GM21737 (cell line): ENCODE results near the gene SCO1.
"Not testable (repeated sequence)": the region's sequence is repeated elsewhere in the genome, so short reads cannot be mapped to it uniquely, and the experiment has no call there.

Experiments used
- ATAC-seq: cut with Tn5 transposase; IDR thresholded peaks from one replicate; pipeline ENCODE4 v1.9.1; 2021; ENCODE audit warnings: mild to moderate bottlenecking, moderate library complexity; ENCODE audit not compliant: unreplicated experiment

Gene SCO1

DNA sequence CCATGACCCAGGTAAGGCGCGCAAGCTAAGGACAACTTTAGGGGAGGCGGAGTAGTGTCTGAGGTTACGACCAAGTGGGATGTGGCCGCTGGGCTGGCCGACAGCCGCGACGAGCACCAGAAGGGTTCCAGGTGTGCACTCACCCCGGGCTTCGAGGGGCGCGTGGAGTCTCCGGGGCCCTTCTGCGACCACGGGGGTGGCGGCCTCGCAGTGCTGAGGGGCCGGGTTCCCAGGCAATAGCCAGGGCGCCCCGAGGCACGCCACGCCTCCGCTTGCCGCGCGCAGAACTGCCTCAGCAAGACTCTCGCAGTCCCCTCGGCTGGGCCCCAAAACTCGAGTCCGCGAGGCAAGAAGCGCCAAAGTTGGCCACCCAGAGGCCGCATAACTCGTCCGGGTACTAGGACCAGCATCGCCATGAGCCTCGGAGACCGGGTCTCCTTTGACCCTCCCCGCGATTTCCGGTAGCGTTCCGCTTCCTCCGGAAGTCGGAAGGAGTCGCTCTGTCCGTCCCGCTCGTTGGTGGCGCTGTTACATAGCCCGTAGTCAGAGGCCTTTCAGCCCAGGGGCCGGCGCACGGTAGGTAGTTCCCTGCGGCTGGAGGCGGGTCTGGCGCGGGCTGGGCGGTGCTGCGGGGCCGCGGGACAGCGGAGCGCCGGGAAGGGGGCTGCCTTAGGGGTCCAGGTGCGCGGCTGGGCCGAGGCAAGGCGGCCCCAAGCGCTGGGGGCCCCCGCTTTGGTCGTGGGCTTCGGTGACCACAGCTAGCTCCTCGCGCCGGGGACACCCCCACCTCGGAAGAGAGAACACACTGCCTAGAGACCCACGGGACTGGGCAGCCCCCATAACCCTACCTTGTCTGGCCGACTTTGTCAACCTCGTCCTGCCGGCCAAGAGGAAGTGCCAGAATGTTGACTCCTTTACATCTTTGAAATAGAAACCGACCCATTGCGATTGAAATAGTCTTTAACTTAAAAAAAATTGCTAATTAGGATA is at the start of gene SCO1, which contains the start of gene ADPRM:
SCO1 (minus strand) TSS at position 442 of the 990 bp plus-strand sequence; CDS start at position 416, 26 bp downstream.
ADPRM (plus strand) TSS at position 503 of the 990 bp plus-strand sequence. CDS start 7,333 bp downstream, outside the sequence.
- peak; percentile 93 for ATAC-seq

DNA sequence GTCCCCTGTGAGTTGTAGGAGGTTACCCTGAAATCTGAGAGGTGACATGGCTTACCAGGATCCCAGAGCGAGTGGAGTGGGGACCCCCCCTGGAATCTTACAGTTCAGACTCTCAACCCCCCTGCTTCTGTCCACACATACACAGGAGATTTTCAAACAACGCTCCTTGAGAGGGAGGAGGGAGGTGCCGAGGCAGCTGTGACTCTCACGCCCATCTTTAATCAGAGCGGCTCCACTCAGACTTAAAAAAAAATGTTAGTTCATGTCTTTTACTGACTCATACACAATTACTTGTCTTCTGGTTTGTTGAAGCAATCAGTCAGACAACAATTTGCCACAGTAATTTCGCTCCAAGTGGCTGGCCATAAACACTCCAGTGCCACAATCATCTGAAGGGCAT is 47.9 kb upstream of the SCO1 start:
- ATAC-seq = no peak

DNA sequence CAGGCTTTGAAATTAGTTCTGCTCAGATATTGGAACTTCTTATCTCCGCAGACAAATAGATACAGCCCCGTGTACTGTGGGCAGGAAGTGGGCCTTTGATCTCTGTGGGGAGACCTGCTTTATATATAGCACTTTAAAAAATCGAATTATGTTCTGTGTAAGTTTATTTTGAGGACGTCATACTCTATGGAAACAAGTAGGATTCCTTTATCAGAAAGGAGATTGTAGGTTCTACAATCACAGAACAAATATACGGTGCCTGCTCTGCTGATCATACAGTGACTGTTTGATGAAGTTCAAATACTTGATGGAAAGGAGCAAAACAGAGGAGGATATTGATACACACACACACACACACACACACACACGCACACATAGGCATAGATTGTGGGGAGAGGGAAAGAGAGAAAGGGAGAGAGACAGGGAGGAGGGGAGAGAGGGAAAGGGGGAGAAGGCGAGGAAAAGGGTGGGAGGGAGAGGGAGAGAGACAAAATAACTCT is 47.2 kb upstream of the SCO1 start:
- no peak for ATAC-seq

DNA sequence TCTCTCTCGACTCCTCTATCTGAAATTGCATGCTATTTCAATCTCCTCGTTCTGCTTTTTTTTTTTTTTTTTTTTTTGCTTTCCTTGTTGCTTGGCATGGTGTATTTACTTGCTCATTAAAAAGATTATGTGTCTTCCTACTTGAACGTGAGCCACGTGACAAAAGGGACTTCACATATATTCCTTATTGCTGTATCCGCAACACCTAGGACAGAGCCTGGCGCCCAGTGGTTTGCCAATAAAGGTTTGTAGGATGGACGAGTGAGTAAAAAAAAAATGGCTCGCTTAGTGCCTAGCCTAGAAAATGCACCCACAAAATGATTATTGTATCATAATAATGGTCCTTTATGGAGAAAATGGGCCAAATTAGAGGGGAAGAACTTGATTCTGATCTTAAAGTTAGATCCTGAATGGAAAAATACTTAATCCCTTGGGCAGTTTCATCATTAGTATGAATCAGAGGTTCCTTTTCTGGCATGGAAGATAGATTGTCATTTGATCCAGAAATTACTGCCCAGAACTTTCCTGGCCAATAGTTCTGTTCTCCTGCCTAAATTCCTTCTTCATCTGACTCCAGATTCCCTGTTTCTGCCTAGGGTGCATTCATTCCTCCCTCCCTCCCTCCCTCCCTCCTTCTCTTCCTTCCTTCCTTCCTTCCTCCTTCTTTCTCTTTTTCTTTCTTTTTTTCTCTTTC is 46.1 kb upstream of the SCO1 start:
- ATAC-seq = no peak

DNA sequence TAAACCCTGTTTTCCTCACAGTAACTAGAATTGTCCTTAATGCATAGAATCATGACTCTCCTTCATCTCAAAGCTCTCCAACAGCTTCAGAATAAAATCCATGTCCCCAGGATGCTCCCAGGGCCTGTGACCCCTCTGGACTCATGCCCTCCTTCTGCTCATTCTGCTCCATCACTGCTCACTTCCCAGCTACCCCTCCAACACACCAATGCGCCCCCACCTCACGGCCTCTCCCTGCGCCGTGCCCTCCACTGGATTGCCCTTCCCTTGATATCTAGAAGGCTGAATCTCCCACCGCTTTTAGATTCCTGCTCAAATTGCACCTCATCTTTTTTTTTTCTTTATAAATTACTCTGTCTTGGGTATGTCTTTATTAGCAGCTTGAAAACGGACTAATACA is 45.1 kb upstream of the SCO1 start:
- no peak for ATAC-seq

DNA sequence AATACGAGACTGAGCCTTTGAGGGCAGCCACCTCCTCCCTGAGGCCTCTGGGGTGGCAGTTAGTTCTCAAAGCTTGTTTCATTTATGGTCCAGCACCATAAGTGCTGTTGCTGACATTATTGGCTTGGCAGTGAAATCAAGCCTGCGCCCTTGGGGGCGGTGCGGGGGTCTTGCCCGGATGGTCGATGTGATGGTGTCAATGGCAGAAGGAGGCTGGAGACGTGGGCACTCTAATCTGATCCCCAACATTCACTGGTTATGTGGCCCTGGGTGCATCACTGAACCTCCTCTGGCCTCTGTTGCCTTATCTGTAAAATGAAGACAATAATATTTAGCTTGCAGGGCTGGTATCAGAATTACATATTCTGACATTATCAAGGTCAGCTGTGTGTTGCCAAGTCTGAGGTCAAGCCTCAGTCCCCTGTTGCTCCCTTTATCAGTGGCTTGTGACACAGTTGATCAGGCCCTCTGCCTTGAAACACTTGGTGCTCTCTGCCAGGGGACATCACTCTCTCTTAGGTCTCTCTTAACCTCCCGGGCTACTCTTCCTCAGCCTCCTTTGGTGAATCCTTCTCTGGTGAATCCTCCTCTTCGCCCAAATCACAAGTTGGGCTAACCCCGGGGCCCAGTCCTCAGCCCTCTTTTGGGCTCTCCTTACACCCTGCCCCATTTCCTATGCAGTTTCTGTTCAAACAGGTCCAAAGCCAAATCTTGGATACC is 44.2 kb upstream of the SCO1 start:
- no peak for ATAC-seq

DNA sequence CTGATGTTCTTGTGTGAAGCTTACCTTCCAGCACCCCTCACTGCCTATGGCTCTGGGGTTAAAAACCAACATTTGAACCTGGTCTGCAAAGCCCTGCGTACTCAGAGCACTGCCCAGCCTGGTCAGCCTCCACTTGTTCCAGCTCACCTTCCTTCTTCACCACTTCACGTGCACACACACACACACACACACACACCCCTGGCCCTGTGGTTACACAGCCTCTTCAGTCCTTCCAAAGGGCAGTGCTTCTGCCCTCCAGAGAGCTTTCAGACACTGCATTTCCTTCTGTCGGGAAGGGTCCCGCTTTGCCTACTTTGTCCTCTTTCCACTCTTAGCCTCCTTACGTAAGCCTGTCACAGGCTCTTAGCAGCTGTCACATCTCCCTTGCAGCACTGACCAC is 42.1 kb upstream of the SCO1 start:
- ATAC-seq = no peak

DNA sequence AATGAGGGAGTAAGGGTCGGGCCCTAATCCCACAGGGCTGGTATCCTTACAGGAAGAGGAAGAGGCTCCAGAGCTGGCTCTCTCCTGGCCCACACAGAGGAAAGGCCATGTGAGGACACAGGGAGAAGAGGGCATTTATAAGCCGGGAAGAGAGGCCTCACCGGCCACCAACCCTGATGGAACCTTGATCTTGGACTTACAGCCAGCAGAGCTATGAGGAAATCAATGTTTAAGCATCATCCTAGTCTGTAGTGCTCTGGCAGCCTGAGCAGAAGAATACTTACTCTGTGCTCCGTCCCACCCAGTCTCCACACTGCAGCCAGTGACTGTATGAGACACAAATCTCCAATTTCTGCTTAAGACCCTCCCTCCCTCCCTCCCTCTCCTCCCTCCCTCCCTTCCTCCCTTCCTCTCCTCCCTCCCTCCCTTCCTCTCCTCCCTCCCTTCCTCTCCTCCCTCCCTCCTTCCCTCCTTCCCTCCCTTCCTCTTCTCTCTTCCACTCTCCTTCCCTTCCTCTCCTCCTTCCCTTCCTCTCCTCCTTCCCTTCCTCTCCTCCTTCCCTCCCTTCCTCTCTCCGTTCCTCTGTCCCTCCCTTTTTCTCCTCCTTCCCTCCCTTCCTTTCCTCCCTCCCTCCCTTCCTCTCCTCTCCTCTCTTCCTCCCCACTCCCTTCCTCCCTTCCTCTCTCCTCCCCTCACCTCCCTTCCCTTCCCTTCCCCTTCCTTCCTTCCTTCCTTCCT is 41.4 kb upstream of the SCO1 start:
- ATAC-seq = no peak

DNA sequence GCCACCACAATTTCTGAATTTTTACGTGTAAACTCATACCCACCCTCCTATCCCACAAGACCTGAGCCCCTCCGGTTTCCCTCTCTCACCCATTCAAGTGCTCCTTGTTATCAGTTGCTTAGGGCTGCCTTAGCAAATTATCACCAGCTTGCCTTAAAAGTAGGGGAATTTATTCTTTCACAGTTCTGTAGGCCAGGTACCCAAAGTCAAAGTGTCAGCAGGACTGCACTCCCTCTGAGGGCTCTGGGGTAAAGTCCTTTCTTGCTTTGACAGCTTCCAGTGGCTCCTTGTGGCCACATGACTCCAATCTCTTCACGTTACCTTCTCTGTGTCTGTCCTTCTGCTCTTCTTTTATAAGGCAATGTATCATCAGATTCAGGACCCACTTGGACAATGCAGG is 40.4 kb upstream of the SCO1 start:
- no peak for ATAC-seq

DNA sequence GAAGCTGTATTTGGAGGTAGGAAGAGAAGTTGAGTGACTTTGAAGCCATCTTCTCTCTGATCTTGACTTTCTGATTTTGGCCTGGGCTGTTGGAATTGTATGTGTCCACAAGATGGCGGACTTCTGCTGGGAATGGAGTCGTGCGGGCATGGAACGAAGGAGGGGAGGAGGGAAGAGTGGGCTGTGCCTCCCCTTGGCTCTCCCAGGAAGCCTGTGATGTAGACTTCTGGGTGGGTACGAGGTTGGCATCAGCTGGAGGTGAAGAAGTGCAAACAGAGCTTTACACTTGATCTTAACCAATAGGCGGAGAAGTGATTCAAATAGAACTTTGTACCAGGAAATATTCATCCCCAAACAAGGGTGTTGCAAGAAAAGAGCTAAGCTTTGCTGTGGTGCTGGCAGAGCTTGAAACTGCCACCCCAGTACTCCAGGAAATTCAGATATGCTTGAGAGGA is 39.9 kb upstream of the SCO1 start:
- no peak for ATAC-seq

DNA sequence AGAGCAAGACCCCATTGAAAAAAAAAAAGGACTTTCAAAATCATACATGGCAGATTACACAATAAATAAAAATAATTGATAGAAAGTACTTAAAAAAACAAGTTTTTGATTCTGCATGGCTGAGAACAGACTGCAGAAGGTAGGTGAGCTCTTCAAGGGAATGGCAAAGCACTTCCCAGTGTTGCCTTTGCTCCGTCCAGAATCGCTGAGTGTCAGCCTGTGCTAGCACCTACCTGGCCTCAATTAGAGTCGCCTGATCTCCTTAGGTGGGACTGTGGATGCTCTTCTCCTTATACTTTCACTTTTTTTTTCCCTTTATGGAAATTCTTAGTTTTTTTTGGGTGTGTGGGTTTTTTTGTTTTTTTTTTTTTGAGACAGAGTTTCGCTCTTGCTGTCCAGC is 38.5 kb upstream of the SCO1 start:
- ATAC-seq = no peak

DNA sequence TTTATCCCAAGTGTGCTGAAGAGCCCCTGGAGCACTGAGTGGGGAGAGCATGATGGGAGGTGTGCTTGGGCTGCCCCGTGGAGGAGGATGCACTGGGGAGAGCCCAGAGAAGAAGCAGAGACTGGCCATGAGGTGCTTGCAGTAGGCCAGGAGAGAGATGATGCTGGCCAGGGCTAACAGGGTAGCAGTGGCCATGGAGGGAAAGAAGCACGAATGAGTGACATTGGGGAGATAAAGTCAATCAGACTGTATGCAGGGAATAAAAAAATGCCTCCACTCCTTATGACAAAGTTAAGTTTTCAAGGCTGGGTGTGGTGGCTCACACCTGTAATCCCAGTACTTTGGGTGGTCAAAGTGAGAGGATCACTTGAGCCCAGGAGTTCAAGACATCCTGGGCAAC is 37.9 kb upstream of the SCO1 start:
- ATAC-seq = no peak

DNA sequence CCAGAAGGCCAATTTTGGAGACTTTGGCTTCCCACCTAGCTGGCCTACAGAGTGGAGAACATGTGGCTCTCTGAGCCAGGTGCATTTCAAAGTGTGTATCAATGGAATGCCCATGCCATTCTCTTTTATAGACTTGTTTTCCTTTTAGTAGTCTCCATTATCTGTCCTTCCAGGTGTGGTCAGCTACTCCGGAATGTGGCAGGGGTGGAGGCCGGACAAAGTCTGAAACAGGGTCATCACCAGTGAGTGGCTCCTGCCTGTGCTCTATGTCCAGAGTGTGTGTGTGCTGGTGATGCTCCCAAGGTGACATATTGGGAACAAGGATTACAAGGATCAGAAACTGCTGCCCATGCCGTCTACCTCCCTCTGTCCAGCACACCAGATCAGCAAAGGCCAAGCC is 36.3 kb upstream of the SCO1 start:
- no peak for ATAC-seq

DNA sequence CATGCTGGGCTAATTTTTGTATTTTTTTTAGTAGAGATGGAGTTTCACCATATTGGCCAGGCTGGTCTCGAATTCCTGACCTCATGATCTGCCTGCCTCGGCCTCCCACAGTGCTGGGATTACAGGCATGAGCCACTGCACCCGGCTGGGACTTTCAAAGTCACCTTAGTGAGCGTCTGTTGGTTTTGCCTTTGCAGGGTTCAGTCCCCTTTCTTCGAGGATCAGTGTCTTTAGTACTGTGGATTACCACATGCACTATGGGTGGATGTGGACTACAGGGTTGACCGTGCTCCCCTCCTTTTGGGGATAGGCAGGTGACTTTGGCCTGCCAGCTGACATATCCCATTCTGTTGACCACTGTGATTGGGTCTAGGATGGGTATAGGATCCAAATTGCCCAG is 34.8 kb upstream of the SCO1 start:
- ATAC-seq = not testable (repeated sequence)

DNA sequence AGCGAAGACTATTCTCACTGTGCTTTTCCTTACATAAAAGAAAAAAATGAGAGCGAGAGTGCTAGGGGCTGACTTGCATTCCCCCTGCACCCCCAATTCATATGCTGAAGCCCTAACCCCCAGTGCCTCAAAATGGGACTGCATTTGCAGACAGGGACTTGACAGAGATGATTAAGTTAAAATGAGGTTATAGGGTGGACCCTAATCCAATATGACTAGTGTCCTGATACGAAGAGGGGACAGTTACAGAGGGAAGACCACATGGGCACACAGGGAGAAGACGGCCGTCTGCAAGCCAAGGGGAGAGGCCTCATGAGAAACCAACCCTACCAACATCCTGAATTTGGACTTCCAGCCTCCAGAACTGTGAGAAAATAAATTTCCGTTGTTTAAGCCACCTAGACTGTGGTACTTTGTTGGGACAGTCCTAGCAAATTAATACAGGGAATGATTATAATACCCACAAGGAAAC is 34.1 kb upstream of the SCO1 start:
- no peak for ATAC-seq

DNA sequence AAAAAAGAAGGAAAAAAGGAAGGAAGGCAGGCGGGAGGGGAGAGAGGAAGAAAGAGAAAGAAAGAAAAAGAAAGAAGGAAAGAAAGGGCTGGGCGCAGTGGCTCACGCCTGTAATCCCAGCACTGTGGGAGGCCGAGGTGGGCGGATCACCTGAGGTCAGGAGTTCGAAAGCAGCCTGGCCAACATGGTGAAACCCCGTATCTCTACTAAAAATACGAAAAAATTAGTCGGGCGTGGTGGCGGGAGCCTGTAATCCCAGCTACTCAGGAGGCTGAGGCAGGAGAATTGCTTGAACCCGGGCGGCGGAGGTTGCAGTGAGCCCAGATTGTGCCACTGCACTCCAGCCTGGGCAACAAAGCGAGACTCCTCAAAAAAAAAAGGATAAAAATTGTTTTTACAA is 32.9 kb upstream of the SCO1 start:
- not testable (repeated sequence) for ATAC-seq

DNA sequence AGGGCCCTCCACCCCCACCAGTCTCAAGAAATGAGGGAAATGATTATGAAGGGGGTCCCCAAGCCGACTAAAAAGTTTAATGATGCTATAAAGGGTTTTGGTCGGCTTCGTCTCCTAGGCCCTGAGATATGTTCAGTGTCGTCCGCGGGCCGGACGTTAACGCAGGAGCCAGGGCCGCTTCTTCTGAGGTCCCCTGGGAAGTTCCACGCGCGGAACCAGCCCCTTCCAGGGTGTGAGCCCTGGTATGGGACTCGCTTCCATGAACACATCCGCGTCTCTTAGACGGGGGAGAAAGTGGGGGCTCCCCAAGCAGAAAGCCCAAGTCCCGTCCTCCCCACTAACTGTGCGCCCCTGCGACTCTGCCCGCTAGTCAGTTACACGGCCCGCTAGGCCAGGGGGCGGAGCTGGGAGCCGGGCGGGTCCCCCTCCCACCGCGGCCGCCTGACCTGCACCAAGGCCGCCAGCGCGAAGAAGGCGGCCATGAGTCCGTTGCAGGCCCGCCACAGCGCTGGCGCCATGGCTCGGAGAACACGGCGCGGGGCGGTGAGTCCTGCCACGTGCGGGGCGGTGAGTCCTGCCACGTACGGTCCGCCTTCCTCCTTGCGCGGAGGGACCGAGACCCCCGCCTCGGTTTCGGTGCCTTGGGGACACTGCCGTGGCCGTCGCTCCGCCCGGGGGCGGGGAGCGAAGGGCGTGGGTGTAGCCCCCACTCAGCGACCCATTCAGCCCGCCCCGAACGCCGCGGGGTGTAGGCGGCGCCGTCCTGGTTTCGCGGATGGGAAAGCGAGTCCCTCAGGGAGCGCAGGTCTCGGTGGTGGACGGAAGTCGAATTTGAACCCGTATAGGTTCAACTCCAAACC is 32.2 kb upstream of the SCO1 start, which contains the start of gene TMEM220:
TMEM220 (minus strand) TSS at position 690 of the 860 bp plus-strand sequence; CDS start at position 518, 172 bp downstream.
- peak; percentile 72 for ATAC-seq

DNA sequence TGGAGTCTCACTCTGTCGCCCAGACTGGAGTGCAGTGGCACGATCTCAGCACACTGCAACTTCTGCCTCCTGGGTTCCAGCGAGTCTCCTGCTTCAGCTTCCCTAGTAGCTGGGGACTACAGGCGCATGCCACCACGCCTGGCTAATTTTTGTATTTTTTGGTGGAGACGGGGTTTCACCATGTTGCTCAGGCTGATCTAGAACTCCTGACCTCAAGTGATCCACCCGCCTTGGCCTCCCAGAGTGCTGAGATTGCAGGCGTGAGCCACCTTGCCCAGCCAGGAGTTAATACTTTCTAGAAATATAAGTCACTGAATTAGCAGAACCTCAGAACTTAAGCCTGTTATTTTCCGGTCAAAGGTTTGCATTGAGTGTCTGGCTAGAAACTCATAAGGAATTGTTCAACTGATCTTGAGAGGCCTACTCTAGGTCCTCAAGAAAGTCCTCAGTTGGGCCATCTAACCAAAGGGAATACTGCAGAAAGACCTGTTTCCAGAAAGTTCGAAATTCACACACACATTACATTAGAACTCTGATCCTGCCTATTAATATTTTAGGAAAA is 31.1 kb upstream of the SCO1 start:
- no peak for ATAC-seq

DNA sequence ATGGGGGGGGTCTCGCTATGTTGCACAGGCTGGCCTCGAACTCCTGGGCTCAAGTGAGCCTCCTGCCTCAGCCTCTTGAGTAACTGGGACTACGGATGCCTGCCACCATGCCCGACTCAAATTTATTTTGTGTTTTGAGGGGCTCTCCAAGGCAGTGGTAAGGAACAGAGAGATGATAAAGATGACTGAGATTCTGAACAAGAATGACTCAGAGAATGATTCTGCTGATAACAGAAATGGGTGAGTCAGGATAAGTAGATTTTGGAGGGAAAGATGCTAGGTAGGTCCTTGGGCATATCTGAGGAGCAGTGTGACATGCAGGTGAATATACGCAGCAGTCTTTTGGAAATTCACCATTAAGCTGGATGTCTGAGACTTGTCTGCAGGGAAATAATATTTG is 29.9 kb upstream of the SCO1 start:
- no peak for ATAC-seq
